B cell (primary cell): ENCODE results near the gene AKR1A1. TPM values are rescaled to one million over a fixed set of nuclear protein-coding genes. Genes with fewer than 3 reads are reported as not detected.

Source experiments
- ATAC-seq: fragments of 200-7000 bp; cut with Tn5 transposase; one replicate; pipeline ENCODE4 v1.10.0; 2021; ENCODE audit warnings: low read depth, mild to moderate bottlenecking, moderate number of reproducible peaks, moderate library complexity
- CTCF ChIA-PET: fragments of 350-600 bp; sonication (Branson Sonifier 250); formaldehyde crosslinking; loops from one replicate; lab custom pipeline; 2021; ENCODE audit warnings: antibody characterized with exemption, inconsistent platforms; lab: Charles Lee
- POLR2A ChIA-PET: fragments of 350-600 bp; sonication (Branson Sonifier 250); formaldehyde crosslinking; loops from one replicate; lab custom pipeline; 2021; ENCODE audit warnings: antibody characterized with exemption; lab: Charles Lee
- DNase-seq: peaks from one replicate; pipeline ENCODE4 v3.0.0; 2013
- H2AFZ ChIP-seq: 2 replicates; pipeline ENCODE4 v1.6.1; 2012; ENCODE audit warnings: mild to moderate bottlenecking, low read depth, low read length; ENCODE audit not compliant: insufficient read depth, poor library complexity, severe bottlenecking
- H3K27ac ChIP-seq, 2 donors: 1 replicate in 1 of 2; 2 replicates in 1 of 2; pipeline ENCODE4 v1.5.1; 2012 to 2013; ENCODE audit warnings: low read length in 2 of 2, mild to moderate bottlenecking in 2 of 2, moderate library complexity in 1 of 2
- H3K27me3 ChIP-seq, 4 experiments: fragments of 200-600 bp in 1 of 4; sonication (generic) in 1 of 4; replicated peaks in 1 of 4; 1 replicate in 2 of 4; 2 replicates in 2 of 4; pipeline versions ENCODE4 v1.6.1 to v1.7.0; 2013 to 2016; ENCODE audit warnings: low read length in 3 of 4, mild to moderate bottlenecking in 2 of 4, mixed read lengths in 1 of 4, moderate library complexity in 1 of 4; ENCODE audit not compliant: insufficient read depth in 4 of 4, control insufficient read depth in 3 of 4; ENCODE audit errors: control extremely low read depth in 1 of 4
- H3K36me3 ChIP-seq, 2 experiments: replicated peaks in 1 of 2; 1 replicate in 1 of 2; 2 replicates in 1 of 2; pipeline versions ENCODE4 v1.6.1 to v1.7.1; 2013; ENCODE audit warnings: low read length in 1 of 2; ENCODE audit not compliant: insufficient read depth in 2 of 2, control insufficient read depth in 1 of 2; ENCODE audit errors: control extremely low read depth in 1 of 2, extremely low read depth in 1 of 2
- H3K4me1 ChIP-seq, 2 donors: fragments of 200-600 bp in 1 of 2; sonication (generic) in 1 of 2; 1 replicate in 1 of 2; 2 replicates in 1 of 2; pipeline versions ENCODE4 v1.5.1 to v1.6.1; 2013 to 2017; ENCODE audit warnings: low read length in 2 of 2; ENCODE audit not compliant: control insufficient read depth in 2 of 2, insufficient read depth in 2 of 2
- H3K4me2 ChIP-seq: replicated peaks from 2 replicates; pipeline ENCODE3; 2012; ENCODE audit warnings: mild to moderate bottlenecking, low read depth, low read length; ENCODE audit not compliant: poor library complexity, severe bottlenecking
- H3K4me3 ChIP-seq, 5 experiments: fragments of 200-600 bp in 1 of 5; sonication (generic) in 1 of 5; 1 replicate in 3 of 5; 2 replicates in 2 of 5; pipeline versions ENCODE4 v1.5.1 to v1.7.0; 2011 to 2016; ENCODE audit warnings: low read length in 4 of 5, mild to moderate bottlenecking in 4 of 5, low read depth in 2 of 5, control low read depth in 1 of 5, moderate library complexity in 1 of 5; ENCODE audit not compliant: insufficient read depth in 1 of 5; ENCODE audit errors: control extremely low read depth in 1 of 5, extremely low read depth in 1 of 5
- H3K79me2 ChIP-seq: fragments of 200-600 bp; sonication (generic); one replicate; pipeline ENCODE4 v1.6.0; 2016; ENCODE audit warnings: low read length; ENCODE audit not compliant: control insufficient read depth, insufficient read depth
- H3K9ac ChIP-seq: fragments of 200-600 bp; sonication (generic); 2 replicates; pipeline ENCODE4 v1.6.1; 2017; ENCODE audit warnings: mild to moderate bottlenecking, low read length, moderate library complexity
- H3K9me3 ChIP-seq, 3 donors: one replicate each; pipeline versions ENCODE4 v1.6.1 to v1.7.1; 2013; ENCODE audit warnings: low read length in 2 of 3; ENCODE audit not compliant: control insufficient read depth in 2 of 3, insufficient read depth in 1 of 3; ENCODE audit errors: control extremely low read depth in 1 of 3
- H4K20me1 ChIP-seq: 2 replicates; pipeline ENCODE4 v1.6.0; 2012; ENCODE audit warnings: mild to moderate bottlenecking, low read length; ENCODE audit not compliant: insufficient read depth, control insufficient read depth, poor library complexity, severe bottlenecking
- H3K27ac Mint-ChIP-seq: one replicate; pipeline ENCODE4 v1.8.0; 2021; ENCODE audit warnings: mixed read lengths
- H3K27me3 Mint-ChIP-seq: one replicate; pipeline ENCODE4 v1.8.0; 2021; ENCODE audit warnings: mixed read lengths
- H3K4me1 Mint-ChIP-seq: one replicate; pipeline ENCODE4 v1.8.0; 2021; ENCODE audit warnings: mixed read lengths
- H3K4me3 Mint-ChIP-seq: one replicate; pipeline ENCODE4 v1.8.0; 2021; ENCODE audit warnings: mixed read lengths
- H3K9me3 Mint-ChIP-seq: one replicate; pipeline ENCODE4 v1.8.0; 2022; ENCODE audit warnings: mixed read lengths; ENCODE audit not compliant: insufficient read depth
- EZH2 ChIP-seq: IDR thresholded peaks from 2 replicates; pipeline ENCODE4 v1.6.1; 2012; ENCODE audit warnings: borderline replicate concordance, low read depth, mild to moderate bottlenecking, moderate library complexity, low read length; ENCODE audit not compliant: insufficient read depth, poor library complexity, severe bottlenecking
- WGBS: methylation state at CpG from one replicate; pipeline ENCODE4 v1.1.5; 2013; ENCODE audit warnings: missing lambda C conversion rate; ENCODE audit not compliant: insufficient coverage; 5-methylcytosine and 5-hydroxymethylcytosine counted together
- intact Hi-C: fragments of 100-400 bp; cut with micrococcal nuclease; formaldehyde crosslinking; loops from one replicate; pipeline ENCODE4 v1.10.0; 2022
- polyA plus RNA-seq: library from polyadenylated mRNA; depleted of rRNA; stranded (reverse); fragments of >200 nt; gene quantifications from 2 replicates; pipeline ENCODE4 v1.2.3, GENCODE V29; 2012
- total RNA-seq, 2 donors: library from RNA; stranded (reverse); fragments of 120-200 nt in 1 of 2; gene quantifications; 1 replicate in 1 of 2; 2 replicates in 1 of 2; pipeline versions ENCODE4 v1.2.3 to v1.2.4, GENCODE V29; 2013 to 2022
- TF ChIP-seq, protein P1 (sequence below): fragments of 200-600 bp; IDR thresholded peaks from one replicate; pipeline ENCODE4 v1.8.0; 2022; ENCODE audit warnings: antibody characterized with exemption, mild to moderate bottlenecking

Gene AKR1A1
- total and polyA plus RNA-seq, 2 donors (not counting 1 experiment from before 2014, with no cell fraction given) = 145 to 163 TPM

DNA sequence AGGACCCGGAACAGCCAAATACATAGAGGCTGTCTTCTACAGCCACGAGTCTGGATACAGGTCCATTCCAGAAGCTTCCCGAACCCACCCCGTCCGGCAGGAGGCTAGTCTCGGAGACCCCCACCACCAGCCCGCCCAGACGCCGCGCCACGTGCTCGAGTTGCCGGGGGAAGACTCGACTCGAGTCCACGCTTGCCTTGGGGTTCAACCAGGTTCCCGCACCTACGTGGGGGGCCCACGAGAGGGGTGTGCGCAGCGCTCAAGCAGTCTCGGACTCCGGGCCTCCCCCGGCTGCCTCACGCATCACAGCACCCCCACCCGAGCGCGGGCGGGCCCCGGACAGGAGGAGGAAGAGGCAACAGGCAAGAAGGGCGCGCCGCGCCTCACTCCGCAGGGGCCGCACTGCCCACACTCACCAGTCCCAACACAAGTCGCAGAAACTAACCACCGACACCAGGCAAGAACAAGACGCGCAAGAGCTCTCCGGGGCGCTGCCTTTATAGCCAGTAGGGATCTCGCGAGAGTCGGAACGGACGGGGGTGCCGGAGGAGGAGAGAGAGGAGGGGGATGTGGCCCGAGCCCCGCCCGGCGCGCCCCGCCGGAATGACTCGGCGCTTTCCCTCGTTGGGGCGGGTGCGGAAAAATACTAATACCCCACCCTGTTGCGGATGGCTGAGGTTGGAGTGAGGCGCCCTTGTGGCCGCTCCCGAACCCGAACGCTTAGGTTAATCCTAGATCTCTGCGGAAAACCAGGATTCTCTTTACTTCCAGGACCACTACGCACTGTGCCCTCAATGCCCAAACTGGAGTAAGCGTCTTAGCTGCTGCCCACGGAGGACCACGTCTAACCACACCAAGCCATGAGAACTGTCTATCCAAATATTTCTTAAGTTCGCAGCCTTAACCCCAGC, 29.0 kb upstream of the AKR1A1 start, which contains the start of gene PRDX1:
Gene PRDX1 (minus strand): TSS at position 472 of the 911 bp plus-strand sequence. CDS start 2,841 bp downstream, outside the sequence.
- Histone ChIP-seq H4K20me1 (peaks cover 7% of the 10 kb centered on the region), H3K4me1 (peaks cover 16 to 31% of the 10 kb centered on the region in 2 donors), H3K36me3 (peaks cover 2 to 12% of the 10 kb centered on the region in 2 experiments), H3K4me2 (peak within 1 kb of the TSS; percentile 93), H3K27ac (peak within 1 kb of the TSS; percentile 80 to 82), H3K9ac (peak within 1 kb of the TSS; percentile 93), H2AFZ (peak within 1 kb of the TSS; percentile 82), H3K4me3 (peak within 1 kb of the TSS; percentile 75 to 97 (median 82)), H3K27me3 (no peaks in the 10 kb centered on the region), H3K79me2 (peaks cover 24% of the 10 kb centered on the region), H3K9me3 (peaks cover 0 to 5% (median 0%) of the 10 kb centered on the region in 3 donors)
- CTCF ChIA-PET = interaction anchor here (0.5 to 11.2 kb wide), 16 partner anchors 10 to 511 kb away, joined by 3 to 110 read pairs (median 4); partner anchors contain the start of genes CCDC163, HECTD3 and MMACHC
- POLR2A ChIA-PET = interaction anchor here (0.6 to 3.4 kb wide), 17 partner anchors 9 to 890 kb away, joined by 3 to 31 read pairs (median 5); partner anchors contain the start of genes AKR1A1, CCDC163, GPBP1L1 and HECTD3
- intact Hi-C loops = loop anchor here (1.0 to 10.0 kb wide), 6 partner anchors 9 to 233 kb away; partner anchors contain the start of genes AKR1A1, CCDC163, IPP and MMACHC
- TF ChIP-seq EZH2 = no peak
- TF ChIP-seq, protein P1, sequence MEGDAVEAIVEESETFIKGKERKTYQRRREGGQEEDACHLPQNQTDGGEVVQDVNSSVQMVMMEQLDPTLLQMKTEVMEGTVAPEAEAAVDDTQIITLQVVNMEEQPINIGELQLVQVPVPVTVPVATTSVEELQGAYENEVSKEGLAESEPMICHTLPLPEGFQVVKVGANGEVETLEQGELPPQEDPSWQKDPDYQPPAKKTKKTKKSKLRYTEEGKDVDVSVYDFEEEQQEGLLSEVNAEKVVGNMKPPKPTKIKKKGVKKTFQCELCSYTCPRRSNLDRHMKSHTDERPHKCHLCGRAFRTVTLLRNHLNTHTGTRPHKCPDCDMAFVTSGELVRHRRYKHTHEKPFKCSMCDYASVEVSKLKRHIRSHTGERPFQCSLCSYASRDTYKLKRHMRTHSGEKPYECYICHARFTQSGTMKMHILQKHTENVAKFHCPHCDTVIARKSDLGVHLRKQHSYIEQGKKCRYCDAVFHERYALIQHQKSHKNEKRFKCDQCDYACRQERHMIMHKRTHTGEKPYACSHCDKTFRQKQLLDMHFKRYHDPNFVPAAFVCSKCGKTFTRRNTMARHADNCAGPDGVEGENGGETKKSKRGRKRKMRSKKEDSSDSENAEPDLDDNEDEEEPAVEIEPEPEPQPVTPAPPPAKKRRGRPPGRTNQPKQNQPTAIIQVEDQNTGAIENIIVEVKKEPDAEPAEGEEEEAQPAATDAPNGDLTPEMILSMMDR = no peak
- ATAC-seq = peak; percentile 86
- Mint-ChIP-seq H3K4me1 (peaks cover 34% of the 10 kb centered on the region), H3K27me3 (no peaks in the 10 kb centered on the region), H3K27ac (peak within 1 kb of the TSS; percentile 98), H3K9me3 (no peaks in the 10 kb centered on the region), H3K4me3 (peak within 1 kb of the TSS; percentile 95)
- DNase-seq = peak; percentile 98
- WGBS = under 1% methylated on average over 64 of the region's 72 CpGs
